Measurements from ENCODE around the gene ERVK3-1.
"Not testable (repeated sequence)": the region's sequence is repeated elsewhere in the genome, so short reads cannot be mapped to it uniquely, and the experiment has no call there.

The ERVK3-1 gene, protein sequence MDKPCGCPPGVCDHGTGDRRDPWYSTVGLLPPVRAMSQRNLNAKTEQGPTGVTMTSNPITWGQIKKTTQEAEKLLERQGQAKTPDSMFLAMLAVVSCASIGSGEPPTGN

DNA sequence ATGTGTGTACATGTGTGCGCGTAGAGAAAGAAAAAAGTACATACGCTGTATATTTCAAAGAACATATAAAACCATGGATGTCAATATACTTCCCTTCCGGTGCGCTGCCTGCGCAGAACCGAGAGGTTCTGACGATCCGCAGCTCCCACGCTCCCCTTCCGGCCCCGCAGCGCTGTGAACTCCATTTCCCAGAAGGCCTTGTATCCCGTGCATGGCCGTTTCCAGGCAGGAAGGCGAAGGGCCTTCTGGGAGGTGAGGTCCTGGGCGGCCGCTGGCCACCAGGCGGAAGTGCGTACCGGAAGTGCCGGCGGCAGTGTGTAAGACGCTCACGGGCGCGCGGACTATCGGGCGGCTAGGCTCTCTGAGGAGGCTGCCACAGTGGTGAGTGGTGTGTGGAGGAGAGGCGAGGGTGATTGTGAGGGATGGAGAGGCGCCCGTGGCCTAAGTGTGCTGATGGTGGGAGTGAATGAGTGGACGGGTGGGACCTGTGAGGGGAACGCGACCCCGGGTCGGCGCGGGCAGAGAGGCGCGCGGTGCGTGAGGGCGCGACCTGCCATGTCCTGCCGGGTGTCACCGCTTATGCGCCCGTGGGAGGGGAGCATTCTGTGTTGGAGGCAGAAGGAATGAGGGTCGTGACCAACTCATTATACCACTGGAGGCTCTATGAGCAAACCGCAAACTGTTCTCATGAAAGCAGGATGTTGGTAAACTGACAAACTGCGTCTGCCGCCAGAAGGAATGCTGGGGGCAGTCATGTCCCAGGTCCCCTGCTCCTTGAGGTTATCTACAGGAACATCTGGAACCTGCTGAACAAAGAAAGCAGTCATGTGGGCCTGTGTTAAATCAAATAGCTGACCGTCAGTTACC, at the start of gene ERVK3-1:
Gene ERVK3-1 (plus strand): TSS at position 313 of the 867 bp plus-strand sequence. CDS start 6,792 bp downstream, outside the sequence.
- peak; percentile 90 for DNase-seq (ENCODE audit: low read depth)

DNA sequence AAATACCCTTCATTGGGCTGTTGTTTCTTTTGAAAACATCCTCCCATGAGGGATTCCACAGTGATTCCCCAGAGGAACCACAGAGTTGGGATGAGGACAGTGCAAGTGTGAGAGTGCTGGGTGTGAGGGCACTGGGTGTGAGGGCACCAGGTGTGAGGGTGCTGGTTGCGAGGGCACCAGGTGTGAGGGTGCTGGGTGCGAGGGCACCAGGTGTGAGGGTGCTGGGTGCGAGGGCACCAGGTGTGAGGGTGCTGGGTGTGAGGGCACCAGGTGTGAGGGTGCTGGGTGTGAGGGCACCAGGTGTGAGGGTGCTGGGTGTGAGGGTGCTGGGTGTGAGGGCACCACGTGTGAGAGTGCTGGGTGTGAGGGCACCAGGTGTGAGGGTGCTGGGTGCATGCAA, 46.9 kb upstream of the ERVK3-1 start:
- DNase-seq (ENCODE audit: low read depth) = not testable (repeated sequence)

DNA sequence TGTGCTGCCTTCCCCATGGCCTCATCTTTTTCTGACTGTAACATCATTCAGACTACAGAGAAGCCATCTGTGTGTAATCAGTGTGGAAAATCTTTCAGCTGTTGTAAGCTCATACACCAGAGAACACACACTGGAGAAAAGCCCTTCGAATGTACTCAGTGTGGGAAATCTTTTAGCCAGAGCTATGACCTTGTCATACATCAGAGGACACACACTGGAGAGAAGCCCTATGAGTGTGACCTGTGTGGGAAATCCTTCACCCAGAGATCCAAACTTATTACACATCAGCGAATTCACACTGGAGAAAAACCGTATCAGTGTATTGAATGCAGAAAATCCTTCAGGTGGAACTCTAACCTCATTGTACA, 43.6 kb upstream of the ERVK3-1 start:
- DNase-seq (ENCODE audit: low read depth) = no peak

DNA sequence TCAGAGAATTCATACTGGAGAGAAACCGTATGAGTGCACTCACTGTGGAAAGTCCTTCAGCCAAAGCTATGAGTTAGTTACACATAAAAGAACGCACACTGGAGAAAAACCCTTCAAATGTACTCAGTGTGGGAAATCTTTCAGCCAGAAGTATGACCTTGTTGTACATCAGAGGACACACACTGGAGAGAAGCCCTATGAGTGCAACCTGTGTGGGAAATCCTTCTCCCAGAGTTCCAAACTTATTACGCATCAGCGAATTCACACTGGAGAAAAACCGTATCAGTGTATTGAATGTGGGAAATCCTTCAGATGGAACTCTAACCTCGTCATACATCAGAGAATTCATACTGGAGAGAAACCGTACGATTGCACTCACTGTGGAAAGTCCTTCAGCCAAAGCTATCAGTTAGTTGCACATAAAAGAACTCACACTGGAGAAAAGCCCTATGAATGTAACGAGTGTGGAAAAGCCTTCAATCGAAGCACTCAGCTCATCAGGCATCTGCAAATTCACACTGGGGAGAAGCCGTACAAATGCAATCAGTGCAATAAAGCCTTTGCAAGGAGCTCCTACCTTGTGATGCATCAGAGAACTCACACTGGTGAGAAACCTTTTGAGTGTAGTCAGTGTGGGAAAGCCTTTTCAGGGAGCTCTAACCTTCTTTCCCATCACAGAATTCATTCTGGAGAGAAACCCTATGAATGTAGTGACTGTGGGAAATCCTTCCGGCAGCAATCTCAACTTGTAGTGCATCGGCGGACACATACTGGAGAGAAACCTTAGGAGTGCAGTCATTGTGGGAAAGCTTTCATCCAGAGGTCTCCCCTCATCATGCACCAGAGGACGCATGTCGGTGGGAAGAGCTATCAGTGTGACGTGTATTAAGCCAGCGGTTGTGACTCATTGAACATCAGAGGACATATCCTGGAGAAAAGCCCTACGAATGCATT, 42.9 kb upstream of the ERVK3-1 start:
- no peak for DNase-seq (ENCODE audit: low read depth)

DNA sequence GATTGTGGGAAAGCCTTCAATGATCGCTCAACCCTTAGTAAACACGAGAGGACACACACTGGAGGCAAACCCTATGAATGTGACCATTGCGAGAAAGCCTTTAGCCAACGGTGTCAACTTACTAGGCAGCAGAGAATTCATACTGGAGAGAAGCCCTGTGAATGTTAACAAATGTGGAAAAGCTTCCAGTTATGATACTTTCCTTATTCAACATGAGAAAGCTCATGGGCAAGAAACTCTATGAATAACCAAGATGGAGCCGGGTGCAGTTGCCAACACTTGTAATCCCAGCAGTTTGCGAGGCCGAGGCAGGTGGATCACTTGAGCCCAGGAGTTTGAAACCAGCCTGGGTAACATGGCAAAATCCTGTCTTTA, 42.3 kb upstream of the ERVK3-1 start:
- DNase-seq (ENCODE audit: low read depth) = no peak

DNA sequence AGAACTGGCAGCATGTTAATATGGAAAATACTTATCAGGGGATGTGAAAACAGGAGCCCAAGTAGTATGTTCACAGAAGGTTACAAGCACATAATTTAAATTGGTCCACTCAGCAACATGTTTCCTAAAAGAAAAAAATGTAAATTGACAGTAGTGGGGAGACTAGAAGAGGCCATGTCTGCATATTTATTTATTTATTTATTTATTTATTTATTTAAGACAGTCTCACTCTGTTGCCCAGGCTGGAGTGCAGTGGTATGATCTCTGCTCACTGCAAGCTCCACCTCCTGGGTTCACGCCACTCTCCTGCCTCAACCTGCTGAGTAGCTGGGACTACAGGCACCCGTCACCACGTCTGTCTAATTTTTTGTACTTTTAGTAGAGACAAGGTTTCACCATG, 40.1 kb upstream of the ERVK3-1 start:
- no peak for DNase-seq (ENCODE audit: low read depth)

DNA sequence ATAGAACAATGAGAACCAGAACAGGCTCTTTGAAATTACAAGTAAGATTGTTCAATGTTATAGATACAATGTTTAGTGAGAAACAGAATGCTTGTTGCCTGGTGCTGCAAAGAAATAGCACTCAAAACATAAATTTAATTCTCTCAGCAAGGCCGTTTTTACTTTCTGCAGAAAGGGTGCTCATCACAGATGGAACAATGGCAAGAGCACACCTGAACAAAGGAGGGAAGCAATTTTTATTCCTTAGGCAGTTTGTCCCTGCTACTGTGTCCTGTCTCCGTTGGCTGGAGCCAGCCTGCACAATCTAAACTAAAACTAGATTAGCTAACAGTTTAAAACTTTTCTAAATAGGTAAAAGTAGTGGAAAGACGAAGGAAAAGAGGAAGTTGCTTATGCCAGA, 36.8 kb upstream of the ERVK3-1 start:
- no peak for DNase-seq (ENCODE audit: low read depth)

DNA sequence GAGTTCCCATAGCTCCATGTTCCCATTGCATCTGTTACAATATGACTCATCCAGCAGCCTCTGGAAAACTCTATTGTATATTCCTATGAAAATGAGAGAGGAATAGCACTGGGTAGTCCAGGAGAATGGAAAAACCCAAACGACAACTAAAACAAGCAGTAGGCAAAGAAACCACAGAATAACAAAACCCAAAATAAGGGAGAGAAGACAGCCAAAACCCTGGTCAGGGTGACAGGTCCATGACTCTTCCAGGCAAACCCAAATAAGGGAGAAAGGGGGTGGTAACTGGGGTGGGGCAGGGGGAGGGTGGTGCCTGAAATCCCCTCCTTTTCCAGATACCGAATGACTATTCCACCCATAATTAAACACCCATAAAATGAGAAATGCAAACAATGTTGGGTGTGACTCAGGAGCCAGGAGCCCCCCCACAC, 30.4 kb upstream of the ERVK3-1 start:
- no peak for DNase-seq (ENCODE audit: low read depth)

DNA sequence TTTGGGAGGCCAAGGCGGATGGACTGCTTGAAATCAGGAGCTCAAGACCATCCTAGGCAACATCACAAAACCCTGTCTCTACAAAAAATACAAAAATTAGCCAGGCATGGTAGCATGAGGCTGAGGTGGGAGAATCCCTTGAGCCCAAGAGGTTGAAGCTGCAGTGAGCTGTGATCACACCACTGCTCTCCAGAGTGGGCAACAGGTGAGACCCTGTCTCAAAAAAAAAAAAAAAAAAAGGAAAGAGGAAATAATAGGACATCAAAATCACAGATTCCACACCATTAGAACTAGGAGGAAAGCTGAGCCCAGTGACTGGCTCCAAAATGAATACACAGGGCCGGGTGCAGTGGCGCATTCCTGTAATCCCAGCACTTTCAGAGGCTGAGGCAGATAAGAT, 29.6 kb upstream of the ERVK3-1 start:
- DNase-seq (ENCODE audit: low read depth) = no peak

DNA sequence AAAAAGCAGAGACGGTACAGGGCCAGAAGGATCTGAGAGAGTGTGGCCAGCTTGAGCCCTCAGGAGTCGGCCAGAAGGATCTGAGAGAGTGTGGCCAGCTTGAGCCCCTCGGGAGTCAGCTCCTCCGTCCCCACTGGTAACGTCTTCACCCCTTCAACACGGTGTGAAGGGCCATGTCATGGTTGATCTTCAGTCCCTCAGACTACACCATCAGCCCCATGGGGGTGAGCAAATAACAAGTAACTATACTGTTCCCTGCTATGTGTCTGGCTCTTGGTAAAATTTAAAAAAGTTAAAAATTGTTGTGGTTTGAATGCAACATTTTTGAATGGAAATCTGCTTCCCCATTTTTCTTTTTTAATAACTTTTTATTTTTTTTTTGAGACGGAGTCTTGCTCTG, 28.0 kb upstream of the ERVK3-1 start:
- no peak for DNase-seq (ENCODE audit: low read depth)

DNA sequence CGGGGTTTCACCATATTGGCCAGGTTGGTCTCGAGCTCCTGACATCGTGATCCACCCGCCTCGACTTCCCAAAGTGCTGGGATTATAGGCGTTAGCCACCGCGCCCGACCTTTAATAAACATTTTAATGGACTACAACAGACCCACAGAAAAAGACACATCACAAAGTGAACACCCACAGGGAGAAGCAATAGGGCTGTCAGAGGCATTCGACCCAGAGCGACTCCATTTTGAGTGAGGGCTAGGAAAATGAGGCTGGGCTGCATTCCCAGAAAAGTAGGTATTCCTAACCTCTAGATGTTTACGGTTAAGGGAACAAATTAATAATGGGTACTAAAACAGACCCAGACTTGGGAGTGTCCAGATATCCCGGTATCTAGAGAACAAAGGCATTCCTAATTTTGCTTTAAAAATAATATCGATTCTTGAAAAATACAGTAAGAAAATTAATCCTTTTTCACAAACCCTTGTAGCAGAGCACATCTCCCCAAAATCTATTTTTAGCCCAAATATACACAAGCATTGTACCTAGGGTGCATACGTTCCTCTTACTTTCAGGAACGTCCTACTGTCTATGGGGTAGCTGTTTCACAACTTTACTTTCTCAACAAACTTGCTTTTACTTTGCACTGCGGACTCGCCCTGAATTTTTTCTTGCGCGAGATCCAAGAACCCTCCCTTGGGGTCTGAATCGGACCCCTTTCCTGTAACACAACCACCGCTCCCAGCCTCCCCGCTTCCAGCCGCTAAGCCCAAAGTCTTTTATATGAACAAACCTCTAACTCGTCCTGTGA, 27.2 kb upstream of the ERVK3-1 start:
- DNase-seq (ENCODE audit: low read depth) = no peak

DNA sequence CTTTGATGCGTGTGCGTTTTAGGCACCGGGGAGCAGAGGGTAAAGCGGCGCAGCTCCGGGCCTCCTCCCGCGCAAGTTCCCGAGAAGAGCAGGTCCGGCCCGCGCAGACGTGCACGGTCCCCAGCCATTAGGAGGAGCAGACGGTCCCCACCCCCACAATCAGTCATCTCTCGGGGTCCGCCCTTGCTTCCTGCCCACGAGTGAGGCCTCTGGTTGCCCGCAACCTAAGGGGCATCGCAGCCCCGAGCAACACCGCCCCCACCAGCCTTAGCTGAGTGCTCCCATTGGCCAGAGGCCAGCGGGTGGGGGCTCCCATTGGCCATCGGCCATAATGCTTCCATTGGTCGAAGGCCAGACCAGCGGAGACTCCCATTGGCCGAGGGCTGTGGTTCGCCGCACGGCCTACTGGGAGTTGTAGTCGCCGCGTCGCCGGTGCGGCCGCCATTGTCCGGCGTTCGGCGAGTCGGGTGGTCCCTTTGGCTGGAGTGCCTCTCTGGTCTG, 26.6 kb upstream of the ERVK3-1 start, which contains the start of gene ZNF8:
Gene ZNF8 (plus strand): TSS at position 415 of the 501 bp plus-strand sequence. CDS start 127 bp downstream, outside the sequence.
- peak; percentile 95 for DNase-seq (ENCODE audit: low read depth)

DNA sequence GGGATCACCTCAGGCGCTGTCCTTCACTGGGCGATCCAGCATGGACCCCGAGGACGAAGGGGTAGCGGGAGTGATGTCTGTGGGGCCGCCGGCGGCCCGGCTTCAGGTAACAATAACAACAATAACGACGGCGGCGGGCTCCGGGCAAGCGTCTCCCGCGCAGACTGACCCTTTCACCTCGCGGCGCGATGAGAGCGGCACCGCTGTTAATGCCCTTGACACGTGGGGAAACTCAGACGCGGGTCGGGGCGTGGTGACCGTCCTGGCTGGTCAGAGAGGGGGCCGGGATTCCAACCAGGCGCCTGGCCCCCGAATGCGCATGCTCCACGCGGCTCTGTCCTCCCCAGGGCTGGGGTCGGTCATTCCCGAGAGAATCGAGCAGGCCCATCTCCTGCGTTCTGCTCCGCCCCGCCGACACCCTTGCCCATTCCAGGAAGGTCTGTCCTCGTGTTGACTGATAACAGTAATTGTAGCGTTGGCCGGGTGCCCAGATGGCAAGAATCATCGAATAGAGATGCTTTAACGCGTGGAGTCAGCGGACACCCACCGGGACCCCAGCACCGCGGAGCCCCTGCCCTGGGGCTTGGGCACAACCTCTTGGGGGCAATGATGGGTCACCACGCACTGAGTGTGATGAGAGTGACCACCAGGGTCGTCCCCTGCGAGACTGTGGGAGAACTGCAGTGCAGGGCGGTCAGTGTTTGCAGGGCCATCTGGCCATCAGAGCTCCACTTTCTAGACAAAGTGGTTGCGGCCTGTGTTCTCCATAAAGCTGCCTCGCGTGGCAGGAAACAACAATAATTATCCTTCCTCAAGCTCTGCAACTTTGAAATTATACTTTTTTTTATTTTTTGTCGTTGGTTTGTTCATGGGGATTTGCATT, 25.9 kb upstream of the ERVK3-1 start:
- peak; percentile 31 for DNase-seq (ENCODE audit: low read depth)

DNA sequence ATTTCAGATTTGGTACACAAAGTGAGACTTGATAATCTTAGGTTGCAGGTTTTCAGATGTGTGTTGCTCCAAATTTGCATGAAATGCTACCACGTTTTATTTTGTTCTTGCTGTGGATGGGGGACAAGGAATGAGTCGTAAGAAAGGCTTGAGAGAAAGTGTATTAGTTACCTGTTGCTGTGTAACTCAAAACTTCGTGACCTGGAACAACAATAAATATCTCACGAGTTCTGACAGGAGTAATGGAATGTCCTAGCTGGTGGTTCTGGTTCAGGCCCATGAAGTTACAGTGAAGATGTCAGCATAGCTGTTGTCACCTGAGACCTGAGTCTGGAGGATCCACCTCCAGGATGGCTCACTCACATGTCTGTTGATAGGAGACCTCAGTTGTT, 25.3 kb upstream of the ERVK3-1 start:
- DNase-seq (ENCODE audit: low read depth) = no peak

DNA sequence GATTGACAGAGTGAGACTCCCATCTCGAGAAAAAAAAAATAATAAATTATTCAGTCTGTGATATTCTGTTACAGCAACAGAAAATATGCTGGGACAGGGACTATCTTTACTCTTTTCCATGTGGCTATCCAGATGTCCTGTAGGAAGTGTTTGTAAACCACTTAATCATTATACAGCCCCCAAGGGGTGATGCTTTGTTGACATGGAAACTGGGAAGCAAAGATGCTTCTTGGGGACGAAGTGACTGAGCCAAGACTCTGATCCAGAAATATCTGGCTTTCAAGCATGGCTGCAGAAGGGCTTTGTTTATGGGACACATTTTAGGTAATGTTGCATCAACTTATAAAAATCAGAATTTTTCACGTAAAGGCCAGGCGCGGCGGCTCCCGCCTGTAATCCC, 21.0 kb upstream of the ERVK3-1 start:
- DNase-seq (ENCODE audit: low read depth) = no peak

DNA sequence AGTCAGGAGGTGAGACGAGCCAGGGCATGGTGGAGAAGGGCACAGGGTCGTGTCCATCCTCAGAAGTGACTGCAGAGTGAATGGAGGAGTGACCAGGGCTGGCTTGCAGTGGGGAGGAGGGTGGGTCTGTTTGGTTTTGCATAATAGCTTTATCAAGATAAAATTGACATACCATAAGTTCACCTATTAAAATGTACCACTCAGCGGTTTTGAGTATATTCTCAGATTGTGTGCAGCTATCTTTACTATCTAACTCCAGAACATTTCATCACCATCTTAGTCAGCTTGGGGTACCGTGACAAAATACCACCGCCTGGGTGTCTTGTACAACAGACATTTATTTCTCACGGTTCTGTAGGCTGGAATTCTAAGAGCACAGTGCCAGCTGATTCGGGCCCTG, 13.2 kb upstream of the ERVK3-1 start:
- DNase-seq (ENCODE audit: low read depth) = no peak

DNA sequence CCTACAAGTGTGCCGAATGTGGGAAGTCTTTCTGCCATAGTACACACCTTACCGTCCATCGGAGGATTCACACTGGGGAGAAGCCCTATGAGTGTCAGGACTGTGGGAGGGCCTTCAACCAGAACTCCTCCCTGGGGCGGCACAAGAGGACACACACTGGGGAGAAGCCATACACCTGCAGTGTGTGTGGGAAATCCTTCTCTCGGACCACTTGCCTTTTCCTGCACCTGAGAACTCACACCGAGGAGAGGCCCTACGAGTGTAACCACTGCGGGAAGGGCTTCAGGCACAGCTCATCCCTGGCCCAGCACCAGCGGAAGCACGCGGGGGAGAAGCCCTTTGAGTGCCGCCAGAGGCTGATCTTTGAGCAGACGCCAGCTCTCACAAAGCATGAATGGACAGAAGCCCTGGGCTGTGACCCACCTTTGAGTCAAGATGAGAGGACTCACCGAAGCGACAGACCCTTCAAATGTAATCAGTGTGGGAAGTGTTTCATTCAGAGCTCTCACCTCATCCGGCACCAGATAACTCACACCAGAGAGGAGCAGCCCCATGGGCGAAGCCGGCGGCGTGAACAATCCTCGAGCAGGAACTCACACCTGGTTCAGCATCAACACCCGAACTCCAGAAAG, 10.3 kb upstream of the ERVK3-1 start:
- DNase-seq (ENCODE audit: low read depth) = no peak

DNA sequence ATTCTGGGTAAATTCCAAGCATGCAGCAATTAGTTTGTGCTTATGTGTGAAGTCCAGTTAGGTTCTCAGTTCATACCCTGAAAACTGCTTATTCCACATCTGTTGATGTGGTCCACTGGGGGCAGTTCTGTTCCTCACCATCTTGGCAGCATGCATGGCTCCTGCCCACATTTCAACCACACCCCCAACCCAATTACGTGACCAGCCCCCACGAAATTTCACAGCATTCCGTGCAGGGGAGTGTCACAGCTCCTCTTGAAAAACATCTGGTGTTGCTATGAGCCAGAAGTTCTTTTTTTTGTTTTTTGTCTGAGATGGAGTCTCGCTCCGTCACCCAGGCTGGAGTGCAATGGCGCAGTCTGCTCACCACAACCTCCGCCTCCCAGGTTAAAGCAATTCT, 9.1 kb upstream of the ERVK3-1 start:
- DNase-seq (ENCODE audit: low read depth) = no peak

DNA sequence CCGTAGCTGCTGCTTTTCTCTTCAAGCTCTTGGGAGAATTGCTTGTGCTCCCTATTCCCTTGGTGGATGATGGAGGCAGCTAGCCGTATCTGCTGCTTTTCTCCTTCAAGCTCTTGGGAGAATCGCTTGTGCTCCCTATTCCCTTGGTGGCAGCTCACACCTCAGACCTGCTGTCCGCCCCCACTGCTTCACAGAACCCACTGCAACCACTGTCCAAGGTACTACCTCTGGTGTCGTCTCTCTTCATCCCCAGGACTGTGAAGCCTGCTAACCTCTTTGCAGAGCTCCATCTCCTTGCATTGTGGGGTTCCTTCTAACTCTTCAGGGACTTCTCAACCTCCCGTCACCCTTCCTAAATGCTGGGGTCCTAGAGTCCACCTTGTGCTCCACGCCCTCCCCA, 4.6 kb upstream of the ERVK3-1 start:
- DNase-seq (ENCODE audit: low read depth) = no peak

DNA sequence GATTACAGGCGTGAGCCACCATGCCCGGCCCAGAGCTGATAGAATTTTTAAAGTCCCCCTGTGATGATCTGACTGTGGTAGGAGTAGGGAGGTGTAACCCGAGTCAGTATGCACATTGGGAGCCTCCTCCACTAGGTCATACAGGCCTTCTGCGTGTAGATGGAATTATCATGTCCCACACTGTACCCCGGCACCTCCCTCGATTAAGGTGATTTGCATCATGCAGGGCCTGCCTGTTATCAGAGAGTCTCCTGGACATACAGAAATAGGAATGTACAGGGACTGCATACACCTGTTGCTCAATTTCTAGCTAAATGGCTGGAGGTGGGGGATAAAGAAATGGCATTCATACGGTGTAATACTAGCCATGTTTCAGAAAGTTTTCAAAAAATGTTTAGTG, 922 bp upstream of the ERVK3-1 start:
- DNase-seq (ENCODE audit: low read depth) = no peak
